PC-9 (cell line): ENCODE results near the gene FBLIM1.

ENCODE experiments used
- CTCF ChIP-seq: fragments of 200-600 bp; sonication (generic); conservative IDR thresholded peaks from 2 replicates; pipeline ENCODE4 v1.6.1; 2017; ENCODE audit warnings: mixed run types, antibody characterized with exemption, mild to moderate bottlenecking, moderate library complexity
- EZH2 ChIP-seq: fragments of 200-600 bp; sonication (generic); IDR thresholded peaks from 2 replicates; pipeline ENCODE4 v1.8.0; 2017; ENCODE audit warnings: antibody characterized with exemption, low read depth

DNA sequence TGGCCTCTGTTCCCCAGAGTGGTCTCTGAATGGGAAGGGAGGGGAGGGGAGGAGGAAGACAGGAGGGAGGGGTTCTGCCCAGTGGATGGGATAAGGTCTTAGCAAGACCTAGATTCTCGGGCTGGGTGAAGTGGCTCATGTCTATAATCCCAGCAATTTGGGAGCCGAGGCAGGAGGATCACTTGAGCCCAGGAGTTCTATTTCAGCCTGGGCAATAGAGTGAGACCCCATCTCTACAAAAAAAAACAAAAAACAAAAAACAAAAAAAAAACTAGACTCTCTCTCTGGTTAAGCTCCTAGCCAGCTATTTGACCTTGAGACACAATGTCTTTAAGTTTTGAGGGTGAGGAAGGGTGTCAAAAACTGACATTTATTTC is 37.5 kb downstream of the FBLIM1 start:
- TF ChIP-seq CTCF (no peak), EZH2 (no peak)
